ENCODE measurements around the gene KRTAP16-1.
"Not testable (repeated sequence)": the region's sequence is repeated elsewhere in the genome, so short reads cannot be mapped to it uniquely, and the experiment has no call there.

KRTAP16-1 gene, protein sequence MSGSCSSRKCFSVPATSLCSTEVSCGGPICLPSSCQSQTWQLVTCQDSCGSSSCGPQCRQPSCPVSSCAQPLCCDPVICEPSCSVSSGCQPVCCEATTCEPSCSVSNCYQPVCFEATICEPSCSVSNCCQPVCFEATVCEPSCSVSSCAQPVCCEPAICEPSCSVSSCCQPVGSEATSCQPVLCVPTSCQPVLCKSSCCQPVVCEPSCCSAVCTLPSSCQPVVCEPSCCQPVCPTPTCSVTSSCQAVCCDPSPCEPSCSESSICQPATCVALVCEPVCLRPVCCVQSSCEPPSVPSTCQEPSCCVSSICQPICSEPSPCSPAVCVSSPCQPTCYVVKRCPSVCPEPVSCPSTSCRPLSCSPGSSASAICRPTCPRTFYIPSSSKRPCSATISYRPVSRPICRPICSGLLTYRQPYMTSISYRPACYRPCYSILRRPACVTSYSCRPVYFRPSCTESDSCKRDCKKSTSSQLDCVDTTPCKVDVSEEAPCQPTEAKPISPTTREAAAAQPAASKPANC

DNA sequence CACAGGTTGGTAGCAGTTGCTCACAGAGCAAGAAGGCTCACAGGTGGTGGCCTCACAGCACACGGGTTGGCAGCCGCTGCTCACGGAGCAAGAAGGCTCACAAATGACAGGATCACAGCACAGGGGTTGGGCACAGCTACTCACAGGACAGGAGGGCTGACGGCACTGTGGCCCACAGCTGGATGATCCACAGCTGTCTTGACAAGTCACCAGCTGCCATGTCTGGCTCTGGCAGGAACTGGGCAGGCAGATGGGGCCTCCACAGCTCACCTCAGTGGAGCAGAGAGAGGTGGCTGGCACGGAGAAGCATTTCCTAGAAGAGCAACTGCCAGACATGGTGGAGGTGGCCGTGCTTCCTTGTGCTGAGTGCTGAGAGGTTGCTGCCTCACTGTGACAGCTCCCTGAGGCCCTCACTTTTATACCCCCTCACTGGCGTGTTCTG is at the start of gene KRTAP16-1:
KRTAP16-1 (minus strand) TSS at position 392 of the 442 bp plus-strand sequence; CDS start at position 336, 56 bp downstream.
- DNase-seq (ENCODE audit: low read depth) = no peak

DNA sequence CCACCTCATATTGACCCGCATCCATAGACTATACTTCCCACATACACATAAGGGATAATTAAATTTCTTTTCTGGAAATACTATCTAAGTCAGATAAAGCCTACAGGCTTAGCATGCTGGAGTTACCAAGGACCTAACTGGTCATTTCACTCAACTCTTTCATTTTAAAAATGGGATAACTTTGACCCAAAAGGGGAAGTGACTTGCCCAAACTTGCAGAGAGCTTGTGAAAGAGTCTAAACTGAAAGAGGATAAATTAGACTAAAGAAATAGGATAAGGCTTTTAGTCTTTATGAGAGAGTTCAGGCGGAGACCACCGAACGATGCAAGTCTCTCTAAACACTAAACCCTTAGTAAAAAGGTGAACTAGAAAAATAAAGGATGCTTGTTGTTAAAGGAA is 45.4 kb upstream of the KRTAP16-1 start:
- no peak for DNase-seq (ENCODE audit: low read depth)

DNA sequence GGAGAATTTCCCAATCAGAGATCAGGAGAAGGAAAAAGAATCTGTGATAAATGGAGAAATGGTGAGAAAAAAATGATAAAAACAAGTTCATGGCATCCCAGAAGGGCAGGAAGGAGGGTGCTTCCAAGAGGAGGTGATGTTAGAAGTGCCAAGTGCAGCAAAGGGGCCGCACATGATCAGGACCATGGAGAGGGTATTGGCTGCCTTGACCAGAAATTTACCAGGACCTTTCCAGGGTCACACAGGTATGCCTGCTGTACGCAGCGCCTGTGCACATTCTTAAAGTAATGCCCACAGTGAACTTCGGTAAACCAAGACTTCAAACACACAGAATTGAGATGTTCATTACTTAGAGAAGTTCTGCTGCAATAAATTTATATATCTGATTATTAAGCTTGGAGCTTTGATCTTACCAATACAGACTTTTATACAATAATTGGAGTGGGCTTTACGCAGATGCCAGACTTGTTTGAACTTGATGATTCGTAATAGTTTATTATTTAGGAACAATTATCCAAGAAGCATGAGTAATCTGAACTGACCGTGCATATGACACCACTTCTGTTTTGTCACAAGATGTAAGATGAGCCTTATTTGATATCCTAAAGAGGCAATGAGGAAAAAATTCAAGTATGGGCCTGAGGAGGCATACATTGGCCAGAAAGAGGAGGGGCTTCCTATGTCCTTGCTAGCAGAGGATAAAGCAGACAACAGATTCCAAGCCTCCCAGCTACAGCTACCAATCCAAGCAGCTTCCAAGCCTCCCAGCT is 43.7 kb upstream of the KRTAP16-1 start:
- no peak for DNase-seq (ENCODE audit: low read depth)

DNA sequence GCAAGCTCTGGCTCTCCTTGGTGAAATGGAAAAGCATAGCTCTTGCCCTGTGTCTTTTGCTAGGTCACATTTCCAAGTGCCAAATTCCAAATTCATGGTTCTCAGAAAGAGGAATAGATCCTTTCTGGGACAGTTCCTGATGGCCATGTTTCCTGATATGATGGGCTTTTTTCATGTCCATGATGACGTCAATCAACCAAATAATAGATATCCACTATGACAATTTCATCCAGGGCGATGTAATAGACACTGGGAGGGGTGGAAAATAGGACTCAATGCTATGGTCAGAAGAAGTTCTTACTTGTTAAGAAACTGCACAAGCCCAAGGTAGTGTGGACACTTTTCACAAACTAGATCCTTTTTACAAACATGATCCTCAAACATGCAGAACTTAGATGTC is 42.1 kb upstream of the KRTAP16-1 start:
- DNase-seq (ENCODE audit: low read depth) = no peak

DNA sequence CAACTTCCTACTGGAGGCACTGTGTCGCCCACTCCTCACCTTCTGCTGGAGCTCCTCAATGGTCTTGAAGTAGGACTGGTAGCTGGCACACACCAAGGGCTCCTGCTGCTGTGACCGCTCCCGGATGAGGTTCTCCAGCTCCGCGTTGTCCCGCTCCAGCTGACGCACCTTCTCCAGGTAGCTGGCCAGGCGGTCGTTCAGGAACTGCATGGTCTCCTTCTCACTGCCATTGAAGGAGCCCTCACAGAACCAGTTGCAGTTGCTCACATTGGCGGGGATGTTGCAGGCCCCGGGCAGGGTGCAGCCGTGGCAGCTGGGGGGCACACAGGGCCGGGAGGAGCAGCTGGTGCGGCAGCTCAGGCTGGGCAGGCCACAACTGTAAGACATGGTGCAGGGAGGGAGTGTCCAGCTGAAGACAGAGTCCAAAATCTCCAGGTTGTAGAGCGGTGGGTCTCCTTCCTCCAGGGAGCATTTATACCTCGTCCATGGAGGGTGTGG is 41.3 kb upstream of the KRTAP16-1 start, which contains the start of gene KRT33A:
KRT33A (minus strand) TSS at position 448 of the 498 bp plus-strand sequence; CDS start at position 387, 61 bp downstream.
- not testable (repeated sequence) for DNase-seq (ENCODE audit: low read depth)

DNA sequence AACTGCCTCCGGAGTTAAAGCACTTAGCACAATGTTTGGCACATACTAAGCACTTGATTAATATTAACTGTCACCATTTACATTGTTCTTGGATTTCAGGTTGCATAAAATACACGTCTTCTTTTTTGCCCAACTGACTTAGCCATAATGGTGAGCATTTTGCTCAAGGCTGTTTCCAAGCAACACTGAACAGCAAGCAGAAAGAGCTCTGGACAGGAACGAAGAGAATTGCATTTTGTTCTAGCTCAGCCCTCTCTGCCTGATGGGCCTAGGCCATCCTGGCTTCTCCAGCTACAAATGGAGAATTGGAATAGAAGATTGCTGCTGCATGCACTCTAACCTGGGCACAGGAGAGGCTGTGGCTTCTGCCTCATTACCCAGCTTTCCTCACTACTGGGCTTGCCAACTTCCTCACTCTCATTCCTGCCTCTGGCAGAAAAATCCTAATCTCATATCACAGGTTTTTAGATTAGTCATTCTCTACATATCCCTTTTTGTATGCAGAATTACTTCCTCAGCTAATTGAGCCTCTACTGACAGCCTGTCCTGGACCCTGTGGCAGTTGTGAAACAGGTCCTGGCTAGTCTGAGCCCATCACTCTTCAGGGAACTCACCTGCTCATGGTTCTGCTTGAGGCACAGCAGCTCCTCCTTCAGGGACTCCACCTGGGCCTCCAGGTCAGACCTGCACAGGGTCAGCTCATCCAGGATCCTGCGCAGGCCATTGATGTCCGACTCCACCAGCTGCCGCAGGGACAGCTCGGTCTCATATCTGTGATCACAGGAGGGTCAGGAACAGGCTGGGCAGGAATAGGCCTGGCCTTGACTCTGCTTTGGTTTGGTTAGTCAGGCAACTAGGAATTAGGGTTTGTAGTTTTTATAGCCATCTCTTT is 39.0 kb upstream of the KRTAP16-1 start:
- DNase-seq (ENCODE audit: low read depth) = no peak

DNA sequence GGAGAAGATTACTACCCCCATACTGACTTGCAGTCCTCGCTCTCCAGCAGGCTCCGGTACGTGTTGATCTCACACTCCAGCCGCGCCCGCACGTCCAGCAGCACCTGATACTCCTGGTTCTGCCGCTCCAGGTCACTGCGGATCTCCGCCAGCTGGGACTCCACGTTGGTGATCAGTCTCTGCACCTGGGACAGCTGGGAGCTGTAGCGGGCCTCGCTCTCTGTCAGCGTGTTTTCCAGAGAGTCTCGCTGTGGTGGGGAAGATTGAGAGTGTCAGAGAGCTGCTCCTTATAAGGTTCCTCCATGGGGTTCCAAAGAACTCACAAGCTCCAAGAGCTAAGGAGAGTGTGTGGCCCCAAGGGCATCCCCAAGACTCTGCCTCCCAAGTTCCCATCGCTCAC is 37.3 kb upstream of the KRTAP16-1 start:
- not testable (repeated sequence) for DNase-seq (ENCODE audit: low read depth)

DNA sequence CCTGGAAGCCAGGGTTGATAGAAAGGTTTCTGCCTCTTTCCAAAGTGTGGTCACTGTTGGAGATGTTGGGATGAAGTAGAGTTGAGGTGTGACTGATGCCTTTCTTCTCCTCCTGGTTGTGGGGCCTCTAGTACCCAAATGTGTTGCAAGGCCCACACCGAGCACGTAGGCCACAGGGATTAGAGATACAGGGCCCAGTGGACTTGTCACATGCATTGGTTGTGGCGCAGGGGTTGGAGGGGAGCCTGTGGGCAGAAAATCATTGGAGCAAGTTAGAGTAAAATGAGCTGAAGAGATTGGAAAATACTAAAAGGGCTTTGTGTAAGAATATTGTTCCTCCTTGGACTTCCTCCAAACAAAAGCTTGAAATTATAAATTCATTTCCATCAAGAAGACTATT is 36.9 kb upstream of the KRTAP16-1 start:
- DNase-seq (ENCODE audit: low read depth) = no peak

DNA sequence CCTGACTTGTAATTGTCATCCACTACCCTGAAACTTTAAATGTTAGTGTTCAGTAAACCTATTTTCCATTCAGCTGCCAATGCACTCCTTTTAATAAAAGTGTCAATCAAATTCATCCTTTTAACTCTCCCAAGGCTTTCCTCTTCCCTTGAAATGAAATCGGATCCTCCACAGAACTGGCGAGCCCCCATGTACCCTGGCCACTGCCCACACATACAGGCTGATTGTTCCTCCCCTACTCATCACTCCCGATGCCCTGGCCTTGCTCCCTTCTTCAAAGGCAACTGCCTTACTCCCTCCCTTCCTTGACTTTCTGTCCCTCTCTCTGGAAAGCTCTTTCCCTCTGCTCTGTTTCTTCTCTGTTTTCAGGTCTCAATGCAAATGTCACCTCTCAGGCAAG is 33.9 kb upstream of the KRTAP16-1 start:
- DNase-seq (ENCODE audit: low read depth) = no peak

DNA sequence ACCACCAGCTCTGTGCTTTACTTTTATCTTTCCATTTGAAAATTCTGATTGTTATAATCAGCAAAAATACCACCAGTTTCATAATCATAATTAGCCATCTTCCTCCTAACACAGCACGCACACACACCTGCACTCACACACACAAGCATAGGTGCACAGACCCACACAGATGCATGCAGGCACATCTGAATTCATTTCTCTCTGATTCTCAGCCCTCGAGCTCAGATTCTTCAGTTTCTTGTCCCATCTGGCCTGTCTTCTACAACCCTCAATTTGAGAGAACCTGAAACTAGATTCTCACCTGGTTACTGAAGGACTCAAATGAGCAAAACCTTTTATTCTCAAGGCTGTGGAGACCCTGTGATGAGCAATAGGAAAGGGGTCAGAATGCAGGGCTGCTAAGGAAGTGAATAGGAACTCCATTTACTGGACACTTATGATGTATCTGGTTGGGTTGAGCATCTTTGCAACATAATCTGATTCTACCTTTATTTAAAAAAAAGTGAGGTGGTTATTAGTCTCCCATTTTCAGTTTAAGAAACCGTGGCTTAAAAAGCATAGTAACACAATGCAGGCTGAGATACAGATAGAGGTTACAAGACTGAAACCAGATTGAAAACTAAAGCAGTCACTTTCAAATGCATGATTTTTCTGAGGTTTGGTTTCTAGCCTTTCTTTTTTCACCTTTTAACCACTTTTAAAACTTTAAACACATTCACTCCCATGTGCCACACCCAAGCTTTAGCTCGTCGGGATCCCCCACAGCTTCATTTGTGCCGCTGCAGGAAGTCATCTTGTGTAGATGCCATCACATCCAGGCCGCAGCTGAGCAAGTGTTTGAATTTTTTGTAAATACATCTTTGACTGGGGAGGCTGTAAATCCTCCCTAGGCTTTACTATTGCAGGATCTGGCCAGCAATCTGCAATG is 32.1 kb upstream of the KRTAP16-1 start:
- no peak for DNase-seq (ENCODE audit: low read depth)

DNA sequence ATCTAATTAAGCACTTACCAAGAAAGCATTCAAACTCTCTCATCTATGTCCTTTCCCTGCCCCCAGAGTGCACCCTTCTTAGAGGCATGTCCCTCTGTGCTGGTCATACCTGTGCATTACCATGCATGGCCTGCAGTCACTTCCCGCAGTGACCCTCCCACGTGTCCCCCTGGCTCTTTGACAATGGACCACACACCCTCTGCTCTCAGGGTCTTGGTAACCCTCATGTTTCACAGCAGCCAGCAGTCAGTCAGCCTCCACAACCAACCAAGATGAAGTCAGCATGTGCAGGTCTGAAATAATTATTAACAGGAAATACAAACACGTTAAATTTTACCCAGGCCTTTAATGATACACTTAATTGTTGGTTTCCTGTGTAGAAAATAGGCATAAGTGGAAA is 31.4 kb upstream of the KRTAP16-1 start:
- no peak for DNase-seq (ENCODE audit: low read depth)

DNA sequence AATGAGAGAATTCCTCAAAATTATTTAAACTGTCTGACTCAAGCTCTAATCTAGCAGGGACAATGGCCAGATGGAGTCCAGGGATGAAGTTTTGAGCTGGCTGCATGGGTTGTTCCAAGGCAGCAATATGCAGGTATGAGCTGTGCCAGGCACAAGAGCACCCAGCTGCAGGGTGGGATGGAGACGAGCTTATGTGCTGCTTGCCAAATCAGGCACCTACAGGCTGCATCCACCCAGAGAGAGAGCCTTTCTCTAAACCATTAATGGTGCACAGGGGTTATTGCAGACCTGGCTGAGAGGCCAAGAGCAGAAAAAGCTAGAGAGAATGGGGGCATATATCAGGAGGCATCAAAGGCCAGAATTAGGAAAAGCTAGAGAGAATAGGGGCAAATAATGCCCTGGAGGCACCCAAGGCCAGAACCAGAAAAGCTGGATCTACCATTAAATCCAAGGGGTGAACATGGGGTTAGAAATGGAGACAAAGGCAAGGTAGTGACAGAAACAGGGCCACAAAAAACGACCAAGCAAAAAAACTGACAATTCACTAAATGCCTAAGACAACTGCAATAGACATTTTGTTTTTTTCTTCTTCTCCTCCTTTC is 30.6 kb upstream of the KRTAP16-1 start:
- no peak for DNase-seq (ENCODE audit: low read depth)

DNA sequence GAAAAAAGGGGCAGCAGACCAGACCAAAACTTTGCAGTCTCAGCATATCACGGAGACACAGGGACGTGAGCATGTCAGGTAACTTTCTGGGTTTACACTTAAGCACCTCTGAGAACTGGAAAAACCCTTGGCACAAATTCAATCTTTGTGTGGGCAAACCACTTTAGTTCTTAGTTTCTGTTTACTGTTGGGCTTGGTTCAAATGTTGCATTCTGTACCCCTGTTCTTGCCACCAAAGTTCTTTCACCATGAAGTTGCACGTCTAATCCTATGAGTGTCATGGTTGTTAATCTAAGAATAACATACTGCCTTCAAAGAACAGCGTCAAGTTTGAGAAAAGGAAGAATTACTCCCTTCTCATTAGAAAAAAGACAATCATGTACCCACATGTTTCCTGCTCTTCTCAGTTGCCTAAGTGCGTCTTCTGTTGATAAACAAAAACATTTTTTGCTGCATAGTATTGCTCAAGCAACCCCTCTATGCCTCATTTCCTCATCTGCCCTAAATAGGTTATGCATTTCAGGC is 29.9 kb upstream of the KRTAP16-1 start:
- no peak for DNase-seq (ENCODE audit: low read depth)

DNA sequence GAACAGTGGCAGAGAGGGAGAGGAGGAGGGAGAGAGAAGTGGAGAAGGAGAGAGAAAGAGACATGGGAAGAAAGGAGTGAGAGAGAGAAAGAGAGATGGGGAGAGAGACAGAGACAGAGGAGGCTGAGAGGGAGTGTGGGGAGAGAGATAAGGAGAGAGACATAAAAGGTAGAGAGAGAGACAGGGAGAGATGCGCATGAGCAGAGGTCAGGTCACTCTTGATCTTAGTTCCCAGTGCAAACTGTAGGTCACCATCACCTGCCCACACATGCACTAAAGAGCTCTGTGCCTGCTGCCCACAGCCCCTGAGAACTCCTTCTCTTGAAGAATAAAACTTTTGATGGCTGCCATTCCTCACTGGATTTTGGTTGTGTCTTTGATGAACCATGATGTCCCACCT is 26.6 kb upstream of the KRTAP16-1 start:
- no peak for DNase-seq (ENCODE audit: low read depth)

DNA sequence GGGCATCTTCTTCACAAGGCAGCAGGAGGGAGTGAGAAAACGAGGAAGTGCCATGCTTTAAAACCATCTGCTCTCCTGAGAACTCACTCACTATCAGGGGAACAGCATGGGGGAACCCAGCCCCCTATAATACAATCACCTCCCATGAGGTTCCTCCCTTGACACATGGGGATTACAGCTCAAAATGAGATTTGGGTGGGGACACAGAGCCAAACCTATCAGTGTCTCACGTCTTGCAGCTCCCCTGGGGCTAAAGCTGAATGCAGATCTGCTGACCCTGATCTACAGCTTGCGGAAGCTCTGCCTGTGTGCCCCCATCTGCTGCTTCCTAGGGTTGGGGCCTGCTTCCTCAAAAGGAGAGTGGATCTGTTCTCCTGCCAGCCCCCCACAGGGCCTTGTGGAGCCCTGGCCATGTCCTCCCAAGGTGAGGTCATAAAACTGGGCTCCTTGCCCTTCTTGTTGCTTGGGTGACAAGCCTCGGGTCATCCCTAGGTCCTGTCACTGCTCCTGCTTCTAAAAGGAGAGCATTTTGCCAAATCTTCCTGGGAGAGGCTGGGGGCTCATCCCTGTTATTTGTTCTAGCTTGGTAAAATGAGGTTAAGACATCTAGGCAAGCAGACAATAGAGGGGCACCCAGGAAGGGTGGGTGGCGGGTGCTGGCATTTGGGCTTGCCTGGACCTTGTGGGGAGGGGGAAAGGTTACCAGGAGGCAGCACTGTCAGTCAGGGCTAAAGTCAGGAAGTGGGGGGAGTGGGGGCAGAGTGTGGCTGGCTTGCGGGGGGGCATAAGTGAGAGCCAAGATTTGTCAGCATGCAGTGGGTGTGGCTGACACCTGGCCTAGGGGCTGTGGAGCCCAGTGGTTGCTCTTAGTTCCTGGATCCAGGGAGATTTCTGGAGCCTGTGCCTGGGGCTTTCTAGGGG is 25.5 kb upstream of the KRTAP16-1 start:
- DNase-seq (ENCODE audit: low read depth) = no peak

DNA sequence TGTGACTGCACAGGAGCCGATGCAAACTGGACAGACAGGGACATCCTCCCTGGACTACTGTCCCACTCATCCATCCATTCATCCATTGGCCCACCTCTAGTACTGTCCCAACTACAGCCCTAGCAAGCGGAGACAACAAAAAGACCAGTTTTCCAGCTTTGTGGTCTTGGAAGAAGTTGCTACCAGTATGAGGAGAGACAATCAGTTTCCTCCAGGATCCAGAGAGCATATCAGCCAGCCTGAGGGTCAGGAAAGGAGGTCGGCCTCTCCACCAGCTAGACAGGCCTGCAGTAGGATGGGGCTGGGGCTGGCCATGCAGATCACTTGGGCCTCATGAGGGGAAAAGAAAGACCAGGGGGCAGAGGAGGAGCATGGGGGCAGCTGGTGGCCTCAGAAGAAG is 24.7 kb upstream of the KRTAP16-1 start:
- DNase-seq (ENCODE audit: low read depth) = no peak

DNA sequence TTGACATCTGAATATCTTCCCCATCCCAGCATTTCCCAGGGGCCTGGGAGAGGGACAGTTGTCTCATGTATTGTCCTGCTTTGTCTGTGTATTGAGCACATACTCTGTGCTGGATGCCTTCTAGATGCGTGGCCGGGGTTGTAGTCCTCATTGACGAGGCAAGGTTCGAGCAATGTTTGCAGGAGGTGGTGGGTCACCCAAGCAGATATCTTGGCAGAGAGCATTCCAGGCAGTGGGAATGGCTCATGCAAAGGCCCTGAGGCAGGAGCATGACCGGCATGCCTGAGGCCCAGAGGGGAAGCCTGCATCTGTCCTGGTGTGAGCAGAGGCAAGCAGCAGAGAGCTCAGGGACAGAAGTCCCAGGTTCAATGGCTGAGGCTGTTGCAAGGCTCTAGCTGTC is 24.0 kb upstream of the KRTAP16-1 start:
- no peak for DNase-seq (ENCODE audit: low read depth)

DNA sequence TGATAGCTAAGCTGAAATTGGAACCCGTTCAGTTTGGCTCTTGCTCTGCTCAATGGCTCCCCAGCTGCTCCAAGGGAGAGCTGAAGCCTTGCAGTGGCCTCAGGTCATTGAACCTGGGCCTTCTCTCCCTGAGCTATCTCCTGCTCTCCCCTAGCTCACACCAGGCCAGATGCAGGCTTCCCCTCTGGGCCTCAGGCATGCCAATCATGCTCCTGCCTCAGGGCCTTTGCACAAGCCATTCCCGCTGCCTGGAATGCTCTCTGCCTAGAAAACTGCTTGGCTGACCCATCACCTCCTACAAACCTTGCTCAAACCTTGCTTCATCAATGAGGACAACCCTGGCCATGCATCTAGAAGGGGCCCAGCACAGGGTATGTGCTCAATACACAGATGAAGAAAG is 23.1 kb upstream of the KRTAP16-1 start:
- DNase-seq (ENCODE audit: low read depth) = no peak

DNA sequence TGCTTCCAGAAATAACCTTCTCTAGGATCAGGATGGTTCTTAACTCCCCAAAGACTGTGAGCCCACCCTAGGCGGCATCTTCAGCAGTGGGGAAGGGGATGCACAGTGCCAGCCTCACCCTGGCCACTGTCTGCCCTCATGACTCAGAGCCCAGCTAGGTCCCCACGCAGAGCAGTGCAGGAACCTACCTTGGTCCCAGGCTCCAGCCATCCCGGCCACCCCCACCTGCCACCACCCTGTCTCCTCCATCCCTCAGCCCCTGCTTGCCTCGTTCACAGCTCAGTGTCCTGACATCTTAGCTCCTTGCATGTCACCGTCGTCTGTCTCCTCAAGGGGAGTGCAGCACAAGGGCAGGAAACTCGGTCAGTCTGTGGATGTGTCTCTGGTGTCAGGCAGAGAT is 22.5 kb upstream of the KRTAP16-1 start:
- no peak for DNase-seq (ENCODE audit: low read depth)
